HCT116 (cell line): ENCODE measurements around the gene WHAMM. TPM values are rescaled to one million over a fixed set of nuclear protein-coding genes. Genes with fewer than 3 reads are reported as not detected.

Source experiments
- ATAC-seq: fragments of 200-7000 bp; cut with Tn5 transposase; 2 replicates; pipeline ENCODE4 v1.9.1; 2020; ENCODE audit warnings: mild to moderate bottlenecking, moderate library complexity
- BruUV-seq: library from RNA; stranded (reverse); fragments of 400-500 nt; replicated peaks from 2 replicates; lab custom pipeline; 2021; lab: Mats Ljungman, UMichigan
- CTCF ChIA-PET: fragments of 300-600 bp; sonication (Branson Sonifier 250); formaldehyde crosslinking; loops from one replicate; lab custom pipeline; 2021; ENCODE audit warnings: antibody characterized with exemption; lab: Charles Lee
- POLR2A ChIA-PET: fragments of 300-600, 350-600 bp; sonication (Branson Sonifier 250); formaldehyde crosslinking; loops from one replicate; lab custom pipeline; 2021; ENCODE audit warnings: antibody characterized with exemption; lab: Charles Lee
- RAD21 ChIA-PET, 2 experiments: fragments of 300-600 bp; sonication (Branson Sonifier 250); formaldehyde crosslinking; loops; one replicate each; lab custom pipeline; 2023; ENCODE audit warnings: low total read pairs in 2 of 2; ENCODE audit not compliant: uncharacterized antibody in 2 of 2, unreplicated experiment in 2 of 2, low non-redundant PET in 1 of 2; lab: Charles Lee
- DNase-seq: peaks from one replicate; pipeline ENCODE4 v3.0.0-alpha.2; 2010; ENCODE audit warnings: low read depth, low spot score
- H2AFZ ChIP-seq: fragments of 200-600 bp; shearing (Covaris generic), sonication (generic); 2 replicates; pipeline ENCODE4 v1.6.1; 2017; ENCODE audit warnings: low read depth, mixed run types, mixed read lengths, antibody characterized with exemption, low read length; ENCODE audit not compliant: poor library complexity, severe bottlenecking
- H3K27ac ChIP-seq: 2 replicates; pipeline ENCODE4 v1.5.1; 2012; ENCODE audit warnings: low read depth, low read length
- H3K27me3 ChIP-seq: fragments of 200-600 bp; sonication (generic); 2 replicates; pipeline ENCODE4 v1.6.1; 2016; ENCODE audit warnings: mixed run types, low read length, mixed read lengths; ENCODE audit not compliant: insufficient read depth
- H3K36me3 ChIP-seq, 2 experiments: fragments of 200-500 bp in 1 of 2; fragments of 200-600 bp in 1 of 2; sonication (Bioruptor generic) in 1 of 2; sonication (generic) in 1 of 2; 2 replicates each; pipeline versions ENCODE4 v1.5.1 to v1.6.1; 2014 to 2016; ENCODE audit warnings: low read length in 2 of 2, inconsistent platforms in 1 of 2, mixed read lengths in 1 of 2, mixed run types in 1 of 2; ENCODE audit not compliant: insufficient read depth in 2 of 2, control insufficient read depth in 1 of 2
- H3K4me1 ChIP-seq, 2 experiments: fragments of 200-600 bp in 1 of 2; sonication (generic) in 1 of 2; 2 replicates each; pipeline versions ENCODE4 v1.5.1 to v1.6.1; 2012 to 2017; ENCODE audit warnings: low read length in 2 of 2, inconsistent platforms in 1 of 2, mild to moderate bottlenecking in 1 of 2, mixed read lengths in 1 of 2, mixed run types in 1 of 2, moderate library complexity in 1 of 2; ENCODE audit not compliant: insufficient read depth in 2 of 2, control insufficient read depth in 1 of 2
- H3K4me2 ChIP-seq: fragments of 200-600 bp; sonication (generic); 2 replicates; pipeline ENCODE4 v1.6.1; 2017; ENCODE audit warnings: mixed run types, low read length, mixed read lengths
- H3K4me3 ChIP-seq, 2 experiments: fragments of 200-600 bp in 1 of 2; sonication (generic) in 1 of 2; replicated peaks in 1 of 2; 2 replicates each; pipeline ENCODE4 v1.5.1; 2011 to 2016; ENCODE audit warnings: low read length in 2 of 2, control low read depth in 1 of 2, low read depth in 1 of 2, mild to moderate bottlenecking in 1 of 2, mixed read lengths in 1 of 2, mixed run types in 1 of 2
- H3K79me2 ChIP-seq: fragments of 200-600 bp; sonication (generic); 2 replicates; pipeline ENCODE4 v1.6.1; 2017; ENCODE audit warnings: mild to moderate bottlenecking, mixed run types, low read length, moderate library complexity, mixed read lengths; ENCODE audit not compliant: insufficient read depth
- H3K9ac ChIP-seq: fragments of 200-600 bp; sonication (generic); 2 replicates; pipeline ENCODE4 v1.6.1; 2016; ENCODE audit warnings: low read length, mixed read lengths
- H3K9me2 ChIP-seq: fragments of 200-600 bp; sonication (generic), shearing (Covaris generic); 2 replicates; pipeline ENCODE4 v1.6.1; 2017; ENCODE audit warnings: mixed run types, mild to moderate bottlenecking, moderate library complexity; ENCODE audit not compliant: insufficient read depth
- H3K9me3 ChIP-seq, 2 experiments: fragments of 200-500 bp in 1 of 2; fragments of 200-600 bp in 1 of 2; sonication (Bioruptor generic) in 1 of 2; sonication (generic) in 1 of 2; 2 replicates each; pipeline ENCODE4 v1.6.1; 2014 to 2017; ENCODE audit warnings: low read length in 2 of 2, mixed read lengths in 2 of 2, inconsistent platforms in 1 of 2, low read depth in 1 of 2, mild to moderate bottlenecking in 1 of 2, mixed run types in 1 of 2, moderate library complexity in 1 of 2; ENCODE audit not compliant: control insufficient read depth in 1 of 2, insufficient read depth in 1 of 2
- H4K20me1 ChIP-seq: fragments of 200-600 bp; sonication (generic), shearing (Covaris generic); 2 replicates; pipeline ENCODE4 v1.6.1; 2017; ENCODE audit warnings: mixed run types, mild to moderate bottlenecking, moderate library complexity; ENCODE audit not compliant: insufficient read depth
- CEBPB ChIP-seq: IDR thresholded peaks from 2 replicates; pipeline ENCODE4 v1.6.1; 2012; ENCODE audit warnings: low read depth
- EGR1 ChIP-seq: IDR thresholded peaks from 2 replicates; pipeline ENCODE4 v1.6.1; 2012; ENCODE audit warnings: low read depth
- ELF1 ChIP-seq: IDR thresholded peaks from 2 replicates; pipeline ENCODE4 v1.6.1; 2012; ENCODE audit warnings: low read depth, borderline replicate concordance
- EZH2phosphoT487 ChIP-seq: fragments of 200-600 bp; IDR thresholded peaks from 2 replicates; pipeline ENCODE4 v1.6.1; 2018; ENCODE audit warnings: antibody characterized with exemption, borderline replicate concordance
- SRF ChIP-seq: IDR thresholded peaks from 2 replicates; pipeline ENCODE4 v1.6.1; 2012; ENCODE audit warnings: low read depth
- TCF7L2 ChIP-seq: IDR thresholded peaks from 2 replicates; pipeline ENCODE4 v1.7.0; 2011; ENCODE audit warnings: borderline replicate concordance, inconsistent platforms; ENCODE audit not compliant: insufficient read depth, insufficient read length; ENCODE audit errors: extremely low read depth
- YY1 ChIP-seq: IDR thresholded peaks from 2 replicates; pipeline ENCODE4 v1.6.1; 2011; ENCODE audit warnings: low read length, low read depth, moderate library complexity, mild to moderate bottlenecking; ENCODE audit not compliant: insufficient replicate concordance; ENCODE audit errors: extremely low read depth
- ZFX ChIP-seq: fragments of 450-650 bp; IDR thresholded peaks from 2 replicates; pipeline ENCODE4 v1.6.1; 2017
- intact Hi-C: fragments of 100-400 bp; cut with micrococcal nuclease; formaldehyde crosslinking; loops from 2 replicates; pipeline ENCODE4 v1.10.0; 2022
- total RNA-seq: library from RNA; stranded (reverse); gene quantifications from one replicate; pipeline ENCODE4 v1.2.1, GENCODE V29; 2021; ENCODE audit not compliant: unreplicated experiment
- TF ChIP-seq, protein P1 (sequence below): IDR thresholded peaks from 2 replicates; pipeline ENCODE4 v1.6.1; 2012; ENCODE audit warnings: low read depth
- TF ChIP-seq, protein P2 (sequence below): IDR thresholded peaks from 2 replicates; pipeline ENCODE4 v1.6.1; 2012
- TF ChIP-seq, protein P3 (sequence below): IDR thresholded peaks from 2 replicates; pipeline ENCODE4 v1.6.1; 2011; ENCODE audit warnings: mild to moderate bottlenecking, low read length, moderate library complexity; ENCODE audit not compliant: insufficient replicate concordance; ENCODE audit errors: extremely low read depth
- TF ChIP-seq, protein P4 (sequence below), 3 experiments: fragments of 200-600 bp in 1 of 3; sonication (generic) in 1 of 3; IDR thresholded peaks in 2 of 3; conservative IDR thresholded peaks in 1 of 3; 2 replicates each; pipeline ENCODE4 v1.5.1; 2012 to 2017; ENCODE audit warnings: low read depth in 2 of 3, low read length in 2 of 3, antibody characterized with exemption in 1 of 3, borderline replicate concordance in 1 of 3, control low read depth in 1 of 3, mild to moderate bottlenecking in 1 of 3, mixed read lengths in 1 of 3, mixed run types in 1 of 3, moderate library complexity in 1 of 3; ENCODE audit not compliant: insufficient read depth in 1 of 3

Gene WHAMM
- total RNA-seq, 1 experiment from 2014 or later = 7.1 TPM

DNA sequence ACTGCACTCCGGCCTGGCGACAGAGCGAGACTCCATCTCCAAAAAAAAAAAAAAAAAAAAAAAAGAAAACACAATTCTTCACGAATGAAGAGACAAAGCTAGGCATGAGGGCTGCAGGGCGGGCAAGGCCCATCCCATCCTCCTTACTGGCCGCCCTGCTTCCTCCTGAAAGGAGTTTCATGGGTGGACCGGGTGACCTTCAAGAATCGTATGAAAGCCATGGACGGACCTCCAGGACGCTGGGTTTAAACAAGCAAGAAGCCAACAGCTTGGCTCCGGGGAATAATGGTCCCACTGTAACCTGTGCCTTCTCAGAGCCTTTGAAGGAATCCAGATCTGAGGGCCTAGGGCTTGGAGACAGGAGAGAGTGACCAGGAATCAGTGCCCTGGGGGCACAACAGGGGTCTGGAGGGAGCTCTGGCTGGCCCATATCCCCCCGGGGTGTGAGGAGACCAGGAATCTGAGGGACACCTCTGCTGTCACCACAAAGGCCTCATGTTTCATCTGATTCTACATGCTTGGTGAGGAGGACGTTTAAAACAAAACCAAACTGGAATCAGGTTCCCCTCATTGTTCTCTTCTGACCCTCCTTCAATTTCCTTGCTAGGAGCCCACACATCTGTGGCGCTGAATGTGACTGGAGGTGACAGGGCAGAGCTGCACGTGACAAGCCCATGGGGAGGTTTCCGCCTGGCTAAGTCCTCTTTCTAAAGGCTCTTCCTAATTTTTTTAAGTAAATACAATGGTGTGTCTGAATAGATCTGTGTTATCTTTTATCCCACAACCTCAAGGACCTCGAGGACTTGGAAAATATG lies 46.1 kb downstream of the WHAMM start:
- H3K79me2 ChIP-seq = no peaks in the 10 kb centered on the region
- no peak overlapping the region for H3K4me2 ChIP-seq
- BruUV-seq = no TSS peak
- peaks cover 0 to 1% of the 10 kb centered on the region in 2 experiments; a peak in 1 of 4 replicates for H3K4me1 ChIP-seq
- no peak overlapping the region for H2AFZ ChIP-seq
- H4K20me1 ChIP-seq = no peaks in the 10 kb centered on the region
- intact Hi-C loops = no loop called here
- ATAC-seq = no peak
- no peaks in the 10 kb centered on the region for H3K27me3 ChIP-seq
- CTCF ChIA-PET = no interaction called here
- RAD21 ChIA-PET = no interaction called here
- no peaks in the 10 kb centered on the region for H3K36me3 ChIP-seq
- H3K9me3 ChIP-seq = no peaks in the 10 kb centered on the region
- TF ChIP-seq, protein P1, sequence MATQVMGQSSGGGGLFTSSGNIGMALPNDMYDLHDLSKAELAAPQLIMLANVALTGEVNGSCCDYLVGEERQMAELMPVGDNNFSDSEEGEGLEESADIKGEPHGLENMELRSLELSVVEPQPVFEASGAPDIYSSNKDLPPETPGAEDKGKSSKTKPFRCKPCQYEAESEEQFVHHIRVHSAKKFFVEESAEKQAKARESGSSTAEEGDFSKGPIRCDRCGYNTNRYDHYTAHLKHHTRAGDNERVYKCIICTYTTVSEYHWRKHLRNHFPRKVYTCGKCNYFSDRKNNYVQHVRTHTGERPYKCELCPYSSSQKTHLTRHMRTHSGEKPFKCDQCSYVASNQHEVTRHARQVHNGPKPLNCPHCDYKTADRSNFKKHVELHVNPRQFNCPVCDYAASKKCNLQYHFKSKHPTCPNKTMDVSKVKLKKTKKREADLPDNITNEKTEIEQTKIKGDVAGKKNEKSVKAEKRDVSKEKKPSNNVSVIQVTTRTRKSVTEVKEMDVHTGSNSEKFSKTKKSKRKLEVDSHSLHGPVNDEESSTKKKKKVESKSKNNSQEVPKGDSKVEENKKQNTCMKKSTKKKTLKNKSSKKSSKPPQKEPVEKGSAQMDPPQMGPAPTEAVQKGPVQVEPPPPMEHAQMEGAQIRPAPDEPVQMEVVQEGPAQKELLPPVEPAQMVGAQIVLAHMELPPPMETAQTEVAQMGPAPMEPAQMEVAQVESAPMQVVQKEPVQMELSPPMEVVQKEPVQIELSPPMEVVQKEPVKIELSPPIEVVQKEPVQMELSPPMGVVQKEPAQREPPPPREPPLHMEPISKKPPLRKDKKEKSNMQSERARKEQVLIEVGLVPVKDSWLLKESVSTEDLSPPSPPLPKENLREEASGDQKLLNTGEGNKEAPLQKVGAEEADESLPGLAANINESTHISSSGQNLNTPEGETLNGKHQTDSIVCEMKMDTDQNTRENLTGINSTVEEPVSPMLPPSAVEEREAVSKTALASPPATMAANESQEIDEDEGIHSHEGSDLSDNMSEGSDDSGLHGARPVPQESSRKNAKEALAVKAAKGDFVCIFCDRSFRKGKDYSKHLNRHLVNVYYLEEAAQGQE = no peak
- TF ChIP-seq ELF1 (no peak), EGR1 (no peak), EZH2phosphoT487 (no peak), YY1 (no peak), SRF (no peak), TCF7L2 (no peak), CEBPB (no peak), ZFX (no peak)
- TF ChIP-seq, protein P2, sequence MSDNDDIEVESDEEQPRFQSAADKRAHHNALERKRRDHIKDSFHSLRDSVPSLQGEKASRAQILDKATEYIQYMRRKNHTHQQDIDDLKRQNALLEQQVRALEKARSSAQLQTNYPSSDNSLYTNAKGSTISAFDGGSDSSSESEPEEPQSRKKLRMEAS = no peak
- TF ChIP-seq, protein P3, sequence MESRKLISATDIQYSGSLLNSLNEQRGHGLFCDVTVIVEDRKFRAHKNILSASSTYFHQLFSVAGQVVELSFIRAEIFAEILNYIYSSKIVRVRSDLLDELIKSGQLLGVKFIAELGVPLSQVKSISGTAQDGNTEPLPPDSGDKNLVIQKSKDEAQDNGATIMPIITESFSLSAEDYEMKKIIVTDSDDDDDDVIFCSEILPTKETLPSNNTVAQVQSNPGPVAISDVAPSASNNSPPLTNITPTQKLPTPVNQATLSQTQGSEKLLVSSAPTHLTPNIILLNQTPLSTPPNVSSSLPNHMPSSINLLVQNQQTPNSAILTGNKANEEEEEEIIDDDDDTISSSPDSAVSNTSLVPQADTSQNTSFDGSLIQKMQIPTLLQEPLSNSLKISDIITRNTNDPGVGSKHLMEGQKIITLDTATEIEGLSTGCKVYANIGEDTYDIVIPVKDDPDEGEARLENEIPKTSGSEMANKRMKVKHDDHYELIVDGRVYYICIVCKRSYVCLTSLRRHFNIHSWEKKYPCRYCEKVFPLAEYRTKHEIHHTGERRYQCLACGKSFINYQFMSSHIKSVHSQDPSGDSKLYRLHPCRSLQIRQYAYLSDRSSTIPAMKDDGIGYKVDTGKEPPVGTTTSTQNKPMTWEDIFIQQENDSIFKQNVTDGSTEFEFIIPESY = no peak
- TF ChIP-seq, protein P4, sequence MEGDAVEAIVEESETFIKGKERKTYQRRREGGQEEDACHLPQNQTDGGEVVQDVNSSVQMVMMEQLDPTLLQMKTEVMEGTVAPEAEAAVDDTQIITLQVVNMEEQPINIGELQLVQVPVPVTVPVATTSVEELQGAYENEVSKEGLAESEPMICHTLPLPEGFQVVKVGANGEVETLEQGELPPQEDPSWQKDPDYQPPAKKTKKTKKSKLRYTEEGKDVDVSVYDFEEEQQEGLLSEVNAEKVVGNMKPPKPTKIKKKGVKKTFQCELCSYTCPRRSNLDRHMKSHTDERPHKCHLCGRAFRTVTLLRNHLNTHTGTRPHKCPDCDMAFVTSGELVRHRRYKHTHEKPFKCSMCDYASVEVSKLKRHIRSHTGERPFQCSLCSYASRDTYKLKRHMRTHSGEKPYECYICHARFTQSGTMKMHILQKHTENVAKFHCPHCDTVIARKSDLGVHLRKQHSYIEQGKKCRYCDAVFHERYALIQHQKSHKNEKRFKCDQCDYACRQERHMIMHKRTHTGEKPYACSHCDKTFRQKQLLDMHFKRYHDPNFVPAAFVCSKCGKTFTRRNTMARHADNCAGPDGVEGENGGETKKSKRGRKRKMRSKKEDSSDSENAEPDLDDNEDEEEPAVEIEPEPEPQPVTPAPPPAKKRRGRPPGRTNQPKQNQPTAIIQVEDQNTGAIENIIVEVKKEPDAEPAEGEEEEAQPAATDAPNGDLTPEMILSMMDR (IDR thresholded peaks at IDR 0.05 in 2 of 3, conservative IDR thresholded peaks at IDR 0.05 in 1 of 3; ENCODE audit: borderline replicate concordance in 1 of 3, insufficient read depth in 1 of 3, low read depth in 2 of 3, low read length in 2 of 3) = no peak
- TF ChIP-seq, all 23 proteins: peak for 0
- Histone ChIP-seq H3K27ac (no peak overlapping the region), H3K9me2 (no peaks in the 10 kb centered on the region), H3K9ac (no peak overlapping the region), H3K4me3 (no peak overlapping the region)
- POLR2A ChIA-PET = no interaction called here
- DNase-seq = no peak
